GM18873 (cell line): ENCODE measurements around the gene SMCO1.
"Not testable (repeated sequence)": the region's sequence is repeated elsewhere in the genome, so short reads cannot be mapped to it uniquely, and the experiment has no call there.

Experiments used
- ATAC-seq: cut with Tn5 transposase; IDR thresholded peaks from one replicate; pipeline ENCODE4 v1.9.1; 2021; ENCODE audit warnings: mild to moderate bottlenecking, moderate library complexity, moderate number of reproducible peaks; ENCODE audit not compliant: unreplicated experiment, low FRiP score

SMCO1 gene

GRCh38 chr3:196524527-196524926 is 9.4 kb upstream of the SMCO1 start:
- ATAC-seq: no peak

- ATAC-seq: no peak
Measured at GRCh38 chr3:196523841-196524240, 8.7 kb upstream of the SMCO1 start.

GRCh38 chr3:196521291-196521690 is 6.1 kb upstream of the SMCO1 start:
- ATAC-seq: not testable (repeated sequence)

- ATAC-seq: no peak
Measured at GRCh38 chr3:196519718-196520082, 4.6 kb upstream of the SMCO1 start.

- ATAC-seq: no peak
Measured at GRCh38 chr3:196518966-196519717, 4.0 kb upstream of the SMCO1 start.

GRCh38 chr3:196517919-196518318 is 2.8 kb upstream of the SMCO1 start:
- ATAC-seq: no peak

GRCh38 chr3:196517162-196517800 is 2.1 kb upstream of the SMCO1 start:
- ATAC-seq: no peak

- no peak for ATAC-seq
Measured at GRCh38 chr3:196514350-196514716, 813 bp downstream of the SMCO1 start.

GRCh38 chr3:196513697-196514349 is 1.3 kb downstream of the SMCO1 start:
- no peak for ATAC-seq

GRCh38 chr3:196511646-196512425 is 3.3 kb downstream of the SMCO1 start:
- ATAC-seq: not testable (repeated sequence)

GRCh38 chr3:196511108-196511507 is 4.0 kb downstream of the SMCO1 start:
- not testable (repeated sequence) for ATAC-seq

GRCh38 chr3:196506687-196507086 is 8.5 kb downstream of the SMCO1 start:
- no peak for ATAC-seq

GRCh38 chr3:196504556-196504955 is 10.6 kb downstream of the SMCO1 start:
- ATAC-seq: no peak

- ATAC-seq: not testable (repeated sequence)
Measured at GRCh38 chr3:196504077-196504398, 11.1 kb downstream of the SMCO1 start.

GRCh38 chr3:196503196-196504076 is 11.7 kb downstream of the SMCO1 start, which contains the start of gene RNF168:
Gene RNF168, minus strand, starts transcription at chr3:196503768. Its CDS starts 595 bp downstream, at chr3:196503173.
- ATAC-seq: peak; percentile 75

- ATAC-seq: peak; percentile 7
Measured at GRCh38 chr3:196502775-196503195, 12.4 kb downstream of the SMCO1 start.

- ATAC-seq: no peak
Measured at GRCh38 chr3:196501316-196502044, 13.7 kb downstream of the SMCO1 start.

GRCh38 chr3:196499807-196500524 is 15.2 kb downstream of the SMCO1 start:
- no peak for ATAC-seq

- ATAC-seq: no peak
Measured at GRCh38 chr3:196499061-196499460, 16.1 kb downstream of the SMCO1 start.
